Stomach (tissue), 9 donors: ENCODE results near the gene HNRNPAB. TPM values are rescaled to one million over a fixed set of nuclear protein-coding genes. Genes with fewer than 3 reads are reported as not detected.

Source experiments
- DNase-seq, 2 donors: peaks; one replicate each; pipeline versions ENCODE4 v3.0.0 to v3.0.0-alpha.2; 2013 to 2019
- H3K27ac ChIP-seq, 5 donors: fragments of 200-600 bp in 4 of 5; sonication (generic) in 4 of 5; one replicate each; pipeline ENCODE4 v1.5.1; 2013 to 2019; ENCODE audit warnings: mild to moderate bottlenecking in 1 of 5, moderate library complexity in 1 of 5
- H3K27me3 ChIP-seq, 3 donors: fragments of 200-600 bp; sonication (generic); one replicate each; pipeline ENCODE4 v1.5.1; 2017 to 2019; ENCODE audit warnings: mixed run types in 1 of 3
- H3K36me3 ChIP-seq, 4 donors: fragments of 200-600 bp; sonication (generic); 1 replicate in 3 of 4; 2 replicates in 1 of 4; pipeline ENCODE4 v1.5.1; 2016 to 2019
- H3K4me1 ChIP-seq, 4 donors: fragments of 200-600 bp; sonication (generic); one replicate each; pipeline ENCODE4 v1.5.1; 2016 to 2019
- H3K4me3 ChIP-seq, 4 donors: fragments of 200-600 bp; sonication (generic) in 3 of 4; one replicate each; pipeline ENCODE4 v1.5.1; 2016 to 2019; ENCODE audit warnings: mild to moderate bottlenecking in 1 of 4
- H3K9me3 ChIP-seq, 4 donors: fragments of 200-600 bp; sonication (generic); one replicate each; pipeline ENCODE4 v1.5.1; 2016 to 2019
- EP300 ChIP-seq: sonication (generic); formaldehyde crosslinking; IDR thresholded peaks from one replicate; pipeline ENCODE4 v1.6.1; 2017; ENCODE audit warnings: antibody characterized with exemption
- POLR2A ChIP-seq, 4 donors: fragments of 450-650 bp; IDR thresholded peaks; one replicate each; pipeline ENCODE4 v1.6.1; 2016; ENCODE audit warnings: antibody characterized with exemption in 4 of 4, control low read depth in 2 of 4, mild to moderate bottlenecking in 1 of 4, moderate library complexity in 1 of 4
- POLR2AphosphoS5 ChIP-seq, 3 donors: sonication (generic); formaldehyde crosslinking; IDR thresholded peaks; one replicate each; pipeline ENCODE4 v1.6.1; 2016; ENCODE audit warnings: antibody characterized with exemption in 3 of 3
- WGBS, 5 donors: extraction: QIAGEN DNeasy Blood & Tissue Kit in 3 of 5; methylation state at CpG; one replicate each; pipeline versions ENCODE4 v1.1.5 to v1.1.7; 2013 to 2018; 5-methylcytosine and 5-hydroxymethylcytosine counted together
- intact Hi-C: fragments of 100-400 bp; cut with DNase I; formaldehyde crosslinking; loops from one replicate; pipeline ENCODE4 v1.15.1; 2023; ENCODE audit warnings: low total_unique reads
- polyA plus RNA-seq, 3 donors: library from polyadenylated mRNA; stranded (reverse); fragments of 200-250 nt; gene quantifications; one replicate each; pipeline ENCODE4 v1.2.3, GENCODE V29; 2013
- total RNA-seq, 5 donors: library from RNA; depleted of rRNA; stranded (reverse); fragments of >200 nt; gene quantifications; one replicate each; pipeline versions ENCODE4 v1.1.0 to v1.2.3, GENCODE V29; 2014 to 2016
- TF ChIP-seq, protein P1 (sequence below), 7 experiments: fragments of 450-650 bp in 4 of 7; fragments of 200-600 bp in 3 of 7; sonication (generic) in 3 of 7; IDR thresholded peaks; one replicate each; pipeline ENCODE4 v1.5.1; 2016 to 2019; ENCODE audit warnings: antibody characterized with exemption in 7 of 7, control low read depth in 2 of 7, mild to moderate bottlenecking in 1 of 7
- donor health status: healthy with polysubstance abuse.
- donor health status: Bipolar disorder and iron deficiency.
- donor health status: healthy.

The HNRNPAB gene
- total and polyA plus RNA-seq, 8 donors: 25.1 to 327 (median 116) TPM

DNA sequence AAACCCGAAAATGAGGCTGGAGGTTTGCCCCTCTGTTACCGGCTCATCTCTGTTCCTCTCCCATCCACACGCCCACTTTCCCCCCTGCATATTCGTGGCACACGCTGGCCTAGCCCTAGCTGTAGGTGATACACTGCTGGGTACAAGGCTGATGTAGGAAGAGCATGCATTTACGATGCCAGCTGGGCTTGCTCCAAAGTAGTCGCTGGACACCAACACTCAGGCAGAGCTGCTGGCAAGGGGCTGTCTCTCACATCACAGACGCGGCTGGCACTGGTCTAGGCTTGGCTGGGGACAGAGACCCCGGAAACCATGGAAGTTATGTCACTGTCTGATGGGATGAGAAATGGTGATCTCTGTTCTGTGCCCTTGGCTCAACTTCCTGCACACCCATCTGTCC lies 38.1 kb downstream of the HNRNPAB start:
- Histone ChIP-seq H3K27ac (no peak overlapping the region), H3K4me3 (no peak overlapping the region), H3K9me3 (no peaks in the 10 kb centered on the region), H3K27me3 (no peaks in the 10 kb centered on the region), H3K36me3 (no peaks in the 10 kb centered on the region), H3K4me1 (peaks cover 0 to 28% (median 10%) of the 10 kb centered on the region in 4 donors)
- 80 to 86% (median 83%) methylated on average over 9 to 10 of the region's 10 CpGs for WGBS, 5 donors
- TF ChIP-seq POLR2A (IDR thresholded peaks at IDR 0.05) (no peak), POLR2AphosphoS5 (IDR thresholded peaks at IDR 0.05) (no peak), EP300 (no peak)
- TF ChIP-seq, protein P1, sequence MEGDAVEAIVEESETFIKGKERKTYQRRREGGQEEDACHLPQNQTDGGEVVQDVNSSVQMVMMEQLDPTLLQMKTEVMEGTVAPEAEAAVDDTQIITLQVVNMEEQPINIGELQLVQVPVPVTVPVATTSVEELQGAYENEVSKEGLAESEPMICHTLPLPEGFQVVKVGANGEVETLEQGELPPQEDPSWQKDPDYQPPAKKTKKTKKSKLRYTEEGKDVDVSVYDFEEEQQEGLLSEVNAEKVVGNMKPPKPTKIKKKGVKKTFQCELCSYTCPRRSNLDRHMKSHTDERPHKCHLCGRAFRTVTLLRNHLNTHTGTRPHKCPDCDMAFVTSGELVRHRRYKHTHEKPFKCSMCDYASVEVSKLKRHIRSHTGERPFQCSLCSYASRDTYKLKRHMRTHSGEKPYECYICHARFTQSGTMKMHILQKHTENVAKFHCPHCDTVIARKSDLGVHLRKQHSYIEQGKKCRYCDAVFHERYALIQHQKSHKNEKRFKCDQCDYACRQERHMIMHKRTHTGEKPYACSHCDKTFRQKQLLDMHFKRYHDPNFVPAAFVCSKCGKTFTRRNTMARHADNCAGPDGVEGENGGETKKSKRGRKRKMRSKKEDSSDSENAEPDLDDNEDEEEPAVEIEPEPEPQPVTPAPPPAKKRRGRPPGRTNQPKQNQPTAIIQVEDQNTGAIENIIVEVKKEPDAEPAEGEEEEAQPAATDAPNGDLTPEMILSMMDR (IDR thresholded peaks at IDR 0.05): no peak
- DNase-seq: no peak
- intact Hi-C loops: no loop called here

DNA sequence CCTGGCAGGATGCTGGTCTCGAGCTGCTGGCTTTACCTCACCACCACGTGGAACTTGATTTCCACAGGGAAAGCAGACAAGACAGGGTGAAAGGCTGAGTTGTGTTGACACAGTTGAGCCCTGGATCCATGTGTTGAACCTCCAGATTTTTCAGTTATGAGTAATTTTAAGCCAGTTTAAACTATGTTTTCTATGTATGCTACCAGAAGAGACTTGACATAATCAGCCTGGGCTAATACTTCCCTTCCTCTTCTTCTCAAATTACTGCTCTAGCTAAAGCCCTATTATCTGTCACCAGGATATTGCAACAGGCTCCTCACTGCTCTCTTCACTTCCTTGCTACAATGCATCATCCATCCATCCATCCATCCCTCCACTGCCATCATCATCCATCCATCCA lies 40.2 kb downstream of the HNRNPAB start:
- 70 to 89% (median 72%) methylated on average over 2 of the region's 2 CpGs for WGBS, 5 donors
- no peak overlapping the region for H3K27ac ChIP-seq
- no peak for DNase-seq
- H3K36me3 ChIP-seq: no peaks in the 10 kb centered on the region
- no peaks in the 10 kb centered on the region for H3K27me3 ChIP-seq
- H3K4me3 ChIP-seq: no peak overlapping the region
- H3K9me3 ChIP-seq: no peaks in the 10 kb centered on the region
- no peak for TF ChIP-seq POLR2A (IDR thresholded peaks at IDR 0.05)
- no peak for TF ChIP-seq POLR2AphosphoS5 (IDR thresholded peaks at IDR 0.05)
- TF ChIP-seq, protein P1 (IDR thresholded peaks at IDR 0.05): no peak
- intact Hi-C loops: no loop called here
- peaks cover 0 to 12% (median 4%) of the 10 kb centered on the region in 4 donors for H3K4me1 ChIP-seq

DNA sequence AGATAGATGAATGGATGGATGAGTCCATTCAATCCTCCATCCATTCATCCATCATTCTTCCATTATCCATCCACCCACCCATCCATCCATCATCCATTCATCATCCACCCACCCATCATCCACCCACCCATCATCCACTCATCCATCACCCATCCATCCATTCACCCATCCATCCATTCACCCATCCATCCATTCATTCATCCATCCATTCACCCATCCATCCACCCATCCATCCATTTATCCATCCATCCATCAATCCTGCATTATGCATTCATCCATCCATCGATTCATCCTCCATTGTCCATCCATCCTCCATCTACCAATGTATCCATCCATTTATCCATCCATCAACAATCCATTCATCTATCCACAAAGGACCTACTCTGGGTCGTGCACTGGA lies 41.1 kb downstream of the HNRNPAB start:
- H3K36me3 ChIP-seq: no peaks in the 10 kb centered on the region
- no peak overlapping the region for H3K27ac ChIP-seq
- H3K4me1 ChIP-seq: peaks cover 0 to 8% (median 1%) of the 10 kb centered on the region in 4 donors
- H3K9me3 ChIP-seq: no peaks in the 10 kb centered on the region
- intact Hi-C loops: no loop called here
- no peaks in the 10 kb centered on the region for H3K27me3 ChIP-seq
- no peak for TF ChIP-seq POLR2A (IDR thresholded peaks at IDR 0.05)
- TF ChIP-seq, protein P1 (IDR thresholded peaks at IDR 0.05): no peak
- TF ChIP-seq EP300: no peak
- TF ChIP-seq POLR2AphosphoS5 (IDR thresholded peaks at IDR 0.05): no peak
- no peak for DNase-seq
- no peak overlapping the region for H3K4me3 ChIP-seq
- WGBS, 5 donors: 78 to 87% (median 86%) methylated on average over 2 of the region's 2 CpGs

DNA sequence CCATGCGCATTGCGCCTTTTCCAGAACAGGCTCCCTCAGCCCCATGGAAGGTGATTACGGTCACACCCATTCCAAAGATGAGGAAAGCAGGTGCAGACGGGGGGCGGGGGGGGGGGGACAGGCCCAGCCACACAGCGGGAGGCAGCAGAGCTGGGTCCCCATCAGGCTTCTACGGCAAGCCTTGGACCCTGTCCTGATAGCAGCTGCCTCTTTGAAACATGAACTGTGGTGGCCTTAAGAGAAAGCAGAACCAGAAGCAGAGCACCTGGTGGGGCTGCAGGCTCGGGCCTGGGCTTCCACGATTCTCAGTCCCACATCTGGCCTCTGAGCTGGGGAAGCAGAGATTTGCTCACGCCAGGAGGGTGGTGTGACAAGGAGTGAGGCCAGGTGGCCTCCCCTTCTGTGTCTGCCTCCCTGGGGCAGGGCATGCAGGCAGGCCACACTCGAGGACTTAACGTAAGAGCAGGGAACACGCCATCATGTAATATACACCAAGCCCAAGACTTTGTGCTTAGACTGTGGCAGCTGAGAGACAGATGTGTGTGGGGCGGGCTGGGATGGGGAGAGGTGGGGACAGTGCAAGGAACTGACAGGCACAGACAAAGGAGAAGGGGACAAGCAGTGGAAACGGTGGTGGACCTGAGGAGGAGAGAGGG lies 42.4 kb downstream of the HNRNPAB start:
- no peak for DNase-seq
- no peaks in the 10 kb centered on the region for H3K36me3 ChIP-seq
- H3K27ac ChIP-seq: no peak overlapping the region
- H3K9me3 ChIP-seq: no peaks in the 10 kb centered on the region
- no peaks in the 10 kb centered on the region for H3K27me3 ChIP-seq
- no peaks in the 10 kb centered on the region for H3K4me1 ChIP-seq
- no peak overlapping the region for H3K4me3 ChIP-seq
- TF ChIP-seq, protein P1 (IDR thresholded peaks at IDR 0.05): no peak
- TF ChIP-seq POLR2A (IDR thresholded peaks at IDR 0.05) (no peak), POLR2AphosphoS5 (IDR thresholded peaks at IDR 0.05) (no peak), EP300 (no peak)
- intact Hi-C loops: no loop called here
- WGBS, 5 donors: 69 to 86% (median 79%) methylated on average over 15 of the region's 15 CpGs
